Measurements from ENCODE around the gene AIFM2.

DNA sequence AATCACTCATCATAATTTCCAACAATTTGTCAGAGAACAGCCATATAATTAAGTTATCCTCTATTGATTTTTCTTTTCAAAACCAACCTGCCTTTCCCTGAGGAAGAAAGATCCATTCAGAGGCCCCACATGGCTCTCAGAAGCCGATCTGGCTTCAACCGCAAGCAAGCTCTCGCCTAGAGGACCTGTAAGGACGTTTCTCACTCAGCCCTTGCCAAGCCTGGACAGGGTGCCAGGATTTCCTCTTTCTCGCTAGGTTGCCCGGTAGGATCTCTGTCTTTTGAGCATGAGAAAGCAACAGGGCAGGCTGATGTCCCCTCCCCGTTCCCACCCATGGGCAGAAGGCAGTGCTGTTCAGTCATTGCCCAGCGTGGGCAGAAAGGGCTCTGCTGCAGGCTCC, 13.0 kb downstream of the AIFM2 start:
- TF ChIP-seq, protein P1, sequence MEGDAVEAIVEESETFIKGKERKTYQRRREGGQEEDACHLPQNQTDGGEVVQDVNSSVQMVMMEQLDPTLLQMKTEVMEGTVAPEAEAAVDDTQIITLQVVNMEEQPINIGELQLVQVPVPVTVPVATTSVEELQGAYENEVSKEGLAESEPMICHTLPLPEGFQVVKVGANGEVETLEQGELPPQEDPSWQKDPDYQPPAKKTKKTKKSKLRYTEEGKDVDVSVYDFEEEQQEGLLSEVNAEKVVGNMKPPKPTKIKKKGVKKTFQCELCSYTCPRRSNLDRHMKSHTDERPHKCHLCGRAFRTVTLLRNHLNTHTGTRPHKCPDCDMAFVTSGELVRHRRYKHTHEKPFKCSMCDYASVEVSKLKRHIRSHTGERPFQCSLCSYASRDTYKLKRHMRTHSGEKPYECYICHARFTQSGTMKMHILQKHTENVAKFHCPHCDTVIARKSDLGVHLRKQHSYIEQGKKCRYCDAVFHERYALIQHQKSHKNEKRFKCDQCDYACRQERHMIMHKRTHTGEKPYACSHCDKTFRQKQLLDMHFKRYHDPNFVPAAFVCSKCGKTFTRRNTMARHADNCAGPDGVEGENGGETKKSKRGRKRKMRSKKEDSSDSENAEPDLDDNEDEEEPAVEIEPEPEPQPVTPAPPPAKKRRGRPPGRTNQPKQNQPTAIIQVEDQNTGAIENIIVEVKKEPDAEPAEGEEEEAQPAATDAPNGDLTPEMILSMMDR (IDR thresholded peaks at IDR 0.05) = no peak
- TF ChIP-seq POLR2A (IDR thresholded peaks at IDR 0.05) (no peak), POLR2AphosphoS5 (IDR thresholded peaks at IDR 0.05; ENCODE audit: insufficient read depth in 1 of 2, low read depth in 1 of 2) (no peak)
